Astrocyte (in vitro differentiated cells and primary cell): ENCODE measurements around the gene NANOS1. TPM values are rescaled to one million over a fixed set of nuclear protein-coding genes. Genes with fewer than 3 reads are reported as not detected.

ENCODE experiments used
- DNase-seq: peaks from one replicate; pipeline ENCODE4 v3.0.0-alpha.2; 2010; ENCODE audit warnings: low read depth
- FAIRE-seq: peaks from 2 replicates; lab custom pipeline; 2011; peaks lifted over from hg19 to GRCh38; lab: Jason Lieb, UNC
- H2AFZ ChIP-seq: 2 replicates; pipeline ENCODE4 v1.6.0; 2012; ENCODE audit warnings: low read depth, low read length, inconsistent platforms
- H3K27ac ChIP-seq: 2 replicates; pipeline ENCODE4 v1.5.1; 2011; ENCODE audit warnings: low read depth, low read length, inconsistent platforms
- H3K27me3 ChIP-seq: 2 replicates; pipeline ENCODE4 v1.6.0; 2011; ENCODE audit warnings: low read length, inconsistent platforms; ENCODE audit not compliant: insufficient read depth
- H3K36me3 ChIP-seq: 2 replicates; pipeline ENCODE4 v1.5.1; 2011; ENCODE audit warnings: low read length, inconsistent platforms; ENCODE audit not compliant: insufficient read depth
- H3K4me1 ChIP-seq: 2 replicates; pipeline ENCODE4 v1.5.1; 2011; ENCODE audit warnings: low read length, inconsistent platforms; ENCODE audit not compliant: insufficient read depth
- H3K4me2 ChIP-seq: 2 replicates; pipeline ENCODE4 v1.6.0; 2012; ENCODE audit warnings: low read length, inconsistent platforms
- H3K4me3 ChIP-seq: 2 replicates; pipeline ENCODE4 v1.5.1; 2011; ENCODE audit warnings: low read depth, mild to moderate bottlenecking, low read length, inconsistent platforms; ENCODE audit not compliant: insufficient read depth
- H3K79me2 ChIP-seq: 2 replicates; pipeline ENCODE4 v1.6.0; 2012; ENCODE audit warnings: mild to moderate bottlenecking, low read length, inconsistent platforms; ENCODE audit not compliant: insufficient read depth
- H3K9ac ChIP-seq: 2 replicates; pipeline ENCODE4 v1.6.0; 2012; ENCODE audit warnings: mild to moderate bottlenecking, low read length, inconsistent platforms
- H3K9me3 ChIP-seq: 2 replicates; pipeline ENCODE4 v1.5.1; 2012; ENCODE audit warnings: low read depth, mild to moderate bottlenecking, low read length, inconsistent platforms; ENCODE audit not compliant: insufficient read depth
- H4K20me1 ChIP-seq: 2 replicates; pipeline ENCODE4 v1.6.0; 2012; ENCODE audit warnings: low read length, inconsistent platforms; ENCODE audit not compliant: insufficient read depth
- H3K27ac Mint-ChIP-seq: one replicate; pipeline ENCODE4 v1.8.0; 2021; ENCODE audit warnings: mild to moderate bottlenecking, mixed read lengths; ENCODE audit not compliant: unreplicated experiment
- H3K27me3 Mint-ChIP-seq: one replicate; pipeline ENCODE4 v1.8.0; 2021; ENCODE audit warnings: low read depth, mixed read lengths; ENCODE audit not compliant: unreplicated experiment
- H3K36me3 Mint-ChIP-seq: one replicate; pipeline ENCODE4 v1.8.0; 2021; ENCODE audit warnings: low read depth, mixed read lengths; ENCODE audit not compliant: unreplicated experiment
- H3K4me1 Mint-ChIP-seq: one replicate; pipeline ENCODE4 v1.8.0; 2021; ENCODE audit warnings: low read depth, mixed read lengths; ENCODE audit not compliant: unreplicated experiment
- H3K4me3 Mint-ChIP-seq: one replicate; pipeline ENCODE4 v1.8.0; 2021; ENCODE audit warnings: mild to moderate bottlenecking, moderate library complexity, mixed read lengths; ENCODE audit not compliant: unreplicated experiment
- H3K9me3 Mint-ChIP-seq: one replicate; pipeline ENCODE4 v1.8.0; 2021; ENCODE audit warnings: mild to moderate bottlenecking, mixed read lengths; ENCODE audit not compliant: unreplicated experiment
- EZH2 ChIP-seq: IDR thresholded peaks from 2 replicates; pipeline ENCODE4 v1.6.1; 2012; ENCODE audit warnings: mild to moderate bottlenecking, low read length, inconsistent platforms; ENCODE audit not compliant: insufficient read depth
- total RNA-seq: library from RNA; stranded (reverse); gene quantifications from 2 replicates; pipeline ENCODE4 v1.2.1, GENCODE V29; 2021
- TF ChIP-seq, protein P1 (sequence below): IDR thresholded peaks from 2 replicates; pipeline ENCODE4 v1.5.1; 2011; ENCODE audit warnings: low read depth, mild to moderate bottlenecking, inconsistent platforms, low read length, moderate library complexity; ENCODE audit not compliant: insufficient read depth

The NANOS1 gene
- total RNA-seq, 1 donor from 2014 or later = 4.7 TPM

DNA sequence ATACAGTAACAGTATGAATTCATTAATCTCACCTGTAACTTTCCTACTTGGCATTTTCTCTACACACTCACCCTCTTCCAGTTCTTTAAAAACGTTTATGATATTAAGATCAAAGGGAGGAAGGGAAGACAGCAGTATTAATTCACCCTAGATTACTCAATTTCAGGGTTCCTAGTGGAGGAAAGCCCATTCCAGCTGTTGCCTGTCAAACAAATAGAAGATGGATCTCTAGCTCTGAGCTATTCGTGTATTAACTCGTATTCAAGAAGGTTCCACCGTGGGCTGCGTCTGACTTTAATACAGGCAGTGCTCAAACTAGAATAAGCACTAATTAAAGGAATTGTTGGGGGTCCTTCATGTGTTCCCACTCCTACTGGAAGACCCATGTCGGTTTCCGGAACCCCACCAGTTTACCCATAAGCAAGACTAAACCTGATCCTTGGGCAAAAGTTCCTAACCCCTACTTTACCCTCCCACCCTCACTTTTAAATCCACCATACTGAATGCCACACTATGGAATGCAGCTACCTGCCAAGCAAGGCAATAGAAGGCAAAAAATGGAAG lies 2.1 kb downstream of the NANOS1 start:
- no peak overlapping the region for H3K27ac ChIP-seq
- H3K4me1 ChIP-seq = peaks cover 3% of the 10 kb centered on the region
- H3K4me3 ChIP-seq = no peak overlapping the region
- DNase-seq (no peak), FAIRE-seq (no peak)
- TF ChIP-seq, protein P1, sequence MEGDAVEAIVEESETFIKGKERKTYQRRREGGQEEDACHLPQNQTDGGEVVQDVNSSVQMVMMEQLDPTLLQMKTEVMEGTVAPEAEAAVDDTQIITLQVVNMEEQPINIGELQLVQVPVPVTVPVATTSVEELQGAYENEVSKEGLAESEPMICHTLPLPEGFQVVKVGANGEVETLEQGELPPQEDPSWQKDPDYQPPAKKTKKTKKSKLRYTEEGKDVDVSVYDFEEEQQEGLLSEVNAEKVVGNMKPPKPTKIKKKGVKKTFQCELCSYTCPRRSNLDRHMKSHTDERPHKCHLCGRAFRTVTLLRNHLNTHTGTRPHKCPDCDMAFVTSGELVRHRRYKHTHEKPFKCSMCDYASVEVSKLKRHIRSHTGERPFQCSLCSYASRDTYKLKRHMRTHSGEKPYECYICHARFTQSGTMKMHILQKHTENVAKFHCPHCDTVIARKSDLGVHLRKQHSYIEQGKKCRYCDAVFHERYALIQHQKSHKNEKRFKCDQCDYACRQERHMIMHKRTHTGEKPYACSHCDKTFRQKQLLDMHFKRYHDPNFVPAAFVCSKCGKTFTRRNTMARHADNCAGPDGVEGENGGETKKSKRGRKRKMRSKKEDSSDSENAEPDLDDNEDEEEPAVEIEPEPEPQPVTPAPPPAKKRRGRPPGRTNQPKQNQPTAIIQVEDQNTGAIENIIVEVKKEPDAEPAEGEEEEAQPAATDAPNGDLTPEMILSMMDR = no peak
- TF ChIP-seq EZH2 = no peak
- H3K4me2 ChIP-seq = peak overlapping the region; percentile 81
- H3K9ac ChIP-seq = no peak overlapping the region
- H3K79me2 ChIP-seq = peaks cover 4% of the 10 kb centered on the region
- H2AFZ ChIP-seq = no peak overlapping the region
- H3K9me3 Mint-ChIP-seq = no peaks in the 10 kb centered on the region
- peak overlapping the region; percentile 75 for H3K4me3 Mint-ChIP-seq
- peaks cover 12% of the 10 kb centered on the region for H3K36me3 Mint-ChIP-seq
- no peaks in the 10 kb centered on the region for H3K9me3 ChIP-seq
- H3K27ac Mint-ChIP-seq = no peak overlapping the region
- peaks cover 18% of the 10 kb centered on the region for H3K4me1 Mint-ChIP-seq
- no peaks in the 10 kb centered on the region for H3K27me3 ChIP-seq
- H3K27me3 Mint-ChIP-seq = no peaks in the 10 kb centered on the region
- peaks cover 49% of the 10 kb centered on the region for H4K20me1 ChIP-seq
- H3K36me3 ChIP-seq = peaks cover 33% of the 10 kb centered on the region

DNA sequence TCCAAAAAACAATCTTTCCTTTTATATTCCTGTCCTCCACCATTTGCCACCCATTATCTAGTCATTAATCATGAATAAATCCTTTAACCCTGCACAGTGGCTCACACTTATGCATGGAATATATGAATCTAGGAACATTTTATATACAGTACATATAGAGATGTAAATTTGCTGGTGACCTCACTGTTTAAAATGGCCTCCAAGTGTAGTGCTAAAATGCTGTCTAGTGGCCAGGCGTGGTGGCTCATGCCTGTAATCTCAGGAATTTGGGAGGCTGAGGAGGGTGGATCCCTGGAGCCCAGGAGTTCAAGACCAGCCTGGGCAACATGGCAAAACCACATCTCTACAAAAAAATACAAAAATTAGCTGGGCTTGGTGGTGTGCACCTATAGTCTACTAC lies 9.6 kb downstream of the NANOS1 start:
- Mint-ChIP-seq H3K4me1 (peaks cover 1% of the 10 kb centered on the region), H3K27me3 (no peaks in the 10 kb centered on the region), H3K9me3 (no peaks in the 10 kb centered on the region), H3K36me3 (peaks cover 34% of the 10 kb centered on the region), H3K4me3 (no peak overlapping the region), H3K27ac (peak overlapping the region; percentile 58)
- Histone ChIP-seq H3K9me3 (no peaks in the 10 kb centered on the region), H3K9ac (no peak overlapping the region), H3K4me2 (no peak overlapping the region), H2AFZ (no peak overlapping the region), H4K20me1 (peaks cover 77% of the 10 kb centered on the region), H3K79me2 (peaks cover 70% of the 10 kb centered on the region), H3K27me3 (no peaks in the 10 kb centered on the region), H3K4me1 (no peaks in the 10 kb centered on the region), H3K27ac (no peak overlapping the region), H3K36me3 (peaks cover 67% of the 10 kb centered on the region), H3K4me3 (no peak overlapping the region)
- FAIRE-seq (no peak), DNase-seq (no peak)
- TF ChIP-seq, protein P1 = no peak
- TF ChIP-seq EZH2 = no peak

- Histone ChIP-seq H3K36me3 (peaks cover 73% of the 10 kb centered on the region), H3K27me3 (no peaks in the 10 kb centered on the region), H3K4me1 (no peaks in the 10 kb centered on the region), H3K79me2 (peaks cover 87% of the 10 kb centered on the region), H3K9ac (no peak overlapping the region), H3K4me3 (no peak overlapping the region), H3K9me3 (no peaks in the 10 kb centered on the region), H4K20me1 (peaks cover 88% of the 10 kb centered on the region), H3K4me2 (no peak overlapping the region), H3K27ac (no peak overlapping the region), H2AFZ (no peak overlapping the region)
- H3K9me3 Mint-ChIP-seq = no peaks in the 10 kb centered on the region
- DNase-seq = no peak
- no peak overlapping the region for H3K27ac Mint-ChIP-seq
- no peak overlapping the region for H3K4me3 Mint-ChIP-seq
- H3K27me3 Mint-ChIP-seq = no peaks in the 10 kb centered on the region
- H3K4me1 Mint-ChIP-seq = peaks cover 1% of the 10 kb centered on the region
- no peak for TF ChIP-seq EZH2
- TF ChIP-seq, protein P1 = no peak
- peaks cover 33% of the 10 kb centered on the region for H3K36me3 Mint-ChIP-seq
- no peak for FAIRE-seq
These were observed 11.8 kb downstream of the NANOS1 start for GRCh38 chr10:119041326-119041725.
